GM10266 (cell line): ENCODE data around the gene DAB2.

ENCODE experiments used
- DNase-seq: peaks from one replicate; pipeline ENCODE4 v3.0.0; 2012; ENCODE audit errors: extremely low spot score
- CTCF ChIP-seq: IDR thresholded peaks from 2 replicates; pipeline ENCODE4 v1.5.1; 2012; ENCODE audit warnings: mild to moderate bottlenecking, low read depth; ENCODE audit not compliant: control insufficient read depth, insufficient read depth; ENCODE audit errors: missing control alignments

The DAB2 gene

DNA sequence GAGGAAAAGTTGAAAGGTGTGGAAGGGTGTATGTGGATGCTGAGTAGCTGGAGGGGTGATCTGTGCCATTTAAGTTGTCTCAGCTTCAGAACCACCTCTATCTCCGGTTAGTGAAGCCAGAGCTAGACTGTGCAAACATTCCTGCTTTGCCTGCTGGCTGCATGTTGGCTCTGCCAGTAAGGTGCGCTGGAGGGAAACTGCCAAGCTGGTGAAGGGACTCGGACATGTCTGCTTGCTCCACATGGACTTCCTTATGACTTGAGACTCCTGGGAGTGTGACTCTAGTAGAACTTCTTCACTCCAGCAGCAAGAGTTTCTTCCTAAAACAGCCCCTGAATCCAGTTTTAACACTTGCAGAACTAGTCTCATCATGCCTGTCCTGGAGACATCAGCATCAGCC is 27.9 kb downstream of the DAB2 start:
- TF ChIP-seq CTCF, result no peak

GRCh38 chr5:39395521-39395920 is 29.3 kb downstream of the DAB2 start:
- TF ChIP-seq CTCF, result no peak
- no peak for DNase-seq

More for the DNA sequence above, 27.9 kb downstream of the DAB2 start:
- DNase-seq, result no peak

DNA sequence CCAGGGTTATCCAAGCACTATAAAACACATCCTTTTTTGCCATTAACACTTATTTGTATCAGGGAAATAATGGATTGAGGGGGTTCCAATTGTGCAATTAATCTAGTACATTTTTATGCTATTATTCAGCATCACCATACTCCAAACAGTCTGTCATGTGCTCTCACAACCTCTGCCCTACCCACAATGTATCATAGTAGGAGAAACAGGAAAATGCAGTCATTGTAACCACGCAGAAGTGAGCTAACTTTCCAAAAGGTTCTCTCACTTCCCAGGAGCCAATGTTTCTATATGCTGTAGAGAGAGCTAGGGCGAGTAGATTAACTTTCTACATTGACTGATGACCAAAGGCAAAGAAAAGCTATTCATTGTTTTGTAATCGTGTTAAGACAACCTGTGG is 29.8 kb downstream of the DAB2 start:
- TF ChIP-seq CTCF, result no peak

GRCh38 chr5:39390945-39391344 is 33.8 kb downstream of the DAB2 start:
- no peak for TF ChIP-seq CTCF
- no peak for DNase-seq

More for the DNA sequence above, 29.8 kb downstream of the DAB2 start:
- no peak for DNase-seq

GRCh38 chr5:39387293-39387692 is 37.5 kb downstream of the DAB2 start:
- TF ChIP-seq CTCF, result no peak
- DNase-seq, result no peak

DNA sequence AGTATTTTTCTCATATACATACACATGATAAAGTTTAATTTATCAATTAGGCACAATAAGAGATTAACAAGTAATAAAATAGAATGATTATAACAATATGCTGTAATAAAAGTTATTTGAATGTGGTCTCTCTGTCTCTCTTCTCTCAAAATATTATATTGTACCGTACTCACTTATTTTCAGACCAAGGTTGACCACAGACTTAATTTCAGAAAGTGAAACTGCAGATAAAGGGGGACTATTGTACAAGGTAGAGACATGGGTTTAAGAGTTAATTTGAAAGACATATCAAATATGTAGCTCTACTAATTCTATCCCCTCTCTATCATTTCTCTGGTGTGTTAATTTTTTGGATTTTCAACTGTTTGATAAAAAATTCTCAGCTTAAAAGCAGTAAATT is 40.5 kb downstream of the DAB2 start:
- DNase-seq, result no peak
- TF ChIP-seq CTCF, result no peak

GRCh38 chr5:39381376-39381775 is 43.4 kb downstream of the DAB2 start:
- no peak for TF ChIP-seq CTCF
- no peak for DNase-seq
